ENCODE data around the gene GIGYF2.
A peak's percentile ranks its signal among the peaks of the same experiment; 100 is the strongest.
"Not testable (repeated sequence)": the region's sequence is repeated elsewhere in the genome, so short reads cannot be mapped to it uniquely, and the experiment has no call there.

Gene GIGYF2

GRCh38 chr2:232897598-232898408 is 200.7 kb downstream of the GIGYF2 start:
- DNase-seq: peak; percentile 12

GRCh38 chr2:232898592-232899543 is 201.7 kb downstream of the GIGYF2 start:
- DNase-seq: no peak

GRCh38 chr2:232900811-232901735 is 203.9 kb downstream of the GIGYF2 start:
- DNase-seq: no peak

GRCh38 chr2:232901736-232902578 is 204.8 kb downstream of the GIGYF2 start:
- DNase-seq: peak; percentile 60

GRCh38 chr2:232903989-232904388 is 206.9 kb downstream of the GIGYF2 start:
- no peak for DNase-seq

GRCh38 chr2:232906867-232907717 is 210.0 kb downstream of the GIGYF2 start:
- not testable (repeated sequence) for DNase-seq

GRCh38 chr2:232907718-232908085 is 210.6 kb downstream of the GIGYF2 start:
- not testable (repeated sequence) for DNase-seq

- no peak for DNase-seq
These were observed 211.6 kb downstream of the GIGYF2 start for GRCh38 chr2:232908695-232909094.

Data from activated CD4-positive, alpha-beta T cell treated with anti-CD3 and anti-CD28 coated beads, Interleukin-2, amount 50 U/mL, for 16 hours (primary cell).